OCI-LY3 (cell line): ENCODE results near the gene ATP10A.

Experiments used
- H2AFZ ChIP-seq: fragments of 200-600, 300-600 bp; shearing (Covaris generic); 2 replicates; pipeline ENCODE4 v1.6.0; 2014; ENCODE audit warnings: antibody characterized with exemption, low read depth, low read length
- H3K27ac ChIP-seq: fragments of 200-600, 300-600 bp; sonication (generic); 2 replicates; pipeline ENCODE4 v1.5.1; 2014; ENCODE audit warnings: mild to moderate bottlenecking, low read length, moderate library complexity, mixed read lengths
- H3K27me3 ChIP-seq: fragments of 200-600, 300-600 bp; sonication (generic); 2 replicates; pipeline ENCODE4 v1.6.1; 2014; ENCODE audit warnings: low read depth, low read length, mixed read lengths
- H3K36me3 ChIP-seq: fragments of 200-600, 300-600 bp; sonication (generic); replicated peaks from 2 replicates; pipeline ENCODE3; 2014; ENCODE audit warnings: low read depth, low read length, mixed read lengths
- H3K4me1 ChIP-seq: fragments of 300-600, 200-600 bp; sonication (generic); 2 replicates; pipeline ENCODE4 v1.6.1; 2014; ENCODE audit warnings: low read length, mixed read lengths
- H3K4me2 ChIP-seq: fragments of 200-600, 300-600 bp; sonication (generic); 2 replicates; pipeline ENCODE4 v1.6.1; 2014; ENCODE audit warnings: low read length, mixed read lengths
- H3K4me3 ChIP-seq: fragments of 300-600, 200-600 bp; sonication (generic); 2 replicates; pipeline ENCODE4 v1.5.1; 2014; ENCODE audit warnings: antibody characterized with exemption, mild to moderate bottlenecking, low read length, moderate library complexity
- H3K79me2 ChIP-seq: fragments of 300-600, 200-600 bp; shearing (Covaris generic); 2 replicates; pipeline ENCODE4 v1.6.1; 2014; ENCODE audit warnings: mild to moderate bottlenecking, low read length, mixed read lengths
- H3K9ac ChIP-seq: fragments of 300-600, 200-600 bp; shearing (Covaris generic); 2 replicates; pipeline ENCODE4 v1.6.0; 2014; ENCODE audit warnings: mild to moderate bottlenecking, low read length, moderate library complexity
- H3K9me3 ChIP-seq: fragments of 200-600, 300-600 bp; shearing (Covaris generic); 2 replicates; pipeline ENCODE4 v1.6.1; 2014; ENCODE audit warnings: low read length, mixed read lengths; ENCODE audit not compliant: insufficient read depth
- H4K20me1 ChIP-seq: fragments of 200-600, 300-600 bp; sonication (generic); 2 replicates; pipeline ENCODE4 v1.6.1; 2016; ENCODE audit warnings: low read length, mixed read lengths; ENCODE audit not compliant: insufficient read depth
- EZH2phosphoT487 ChIP-seq: fragments of 200-600 bp; shearing (Covaris generic); IDR thresholded peaks from 2 replicates; pipeline ENCODE4 v1.6.1; 2018; ENCODE audit warnings: antibody characterized with exemption, mixed run types, low read depth
- TF ChIP-seq, protein P1 (sequence below): fragments of 200-600, 300-600 bp; sonication (generic); IDR thresholded peaks from 2 replicates; pipeline ENCODE4 v1.5.1; 2014; ENCODE audit warnings: antibody characterized with exemption, low read length, low read depth

The ATP10A gene

GRCh38 chr15:25797936-25798901 lies 64.9 kb downstream of the ATP10A start:
- Histone ChIP-seq H3K27ac (no peak overlapping the region), H4K20me1 (peaks cover 3% of the 10 kb centered on the region; the same call in 1 of the 2 replicates), H3K4me1 (peaks cover 6% of the 10 kb centered on the region), H3K9ac (no peak overlapping the region), H2AFZ (no peak overlapping the region), H3K4me2 (no peak overlapping the region), H3K27me3 (no peaks in the 10 kb centered on the region), H3K36me3 (no peaks in the 10 kb centered on the region), H3K9me3 (no peaks in the 10 kb centered on the region), H3K79me2 (no peaks in the 10 kb centered on the region), H3K4me3 (no peak overlapping the region)
- TF ChIP-seq, protein P1, sequence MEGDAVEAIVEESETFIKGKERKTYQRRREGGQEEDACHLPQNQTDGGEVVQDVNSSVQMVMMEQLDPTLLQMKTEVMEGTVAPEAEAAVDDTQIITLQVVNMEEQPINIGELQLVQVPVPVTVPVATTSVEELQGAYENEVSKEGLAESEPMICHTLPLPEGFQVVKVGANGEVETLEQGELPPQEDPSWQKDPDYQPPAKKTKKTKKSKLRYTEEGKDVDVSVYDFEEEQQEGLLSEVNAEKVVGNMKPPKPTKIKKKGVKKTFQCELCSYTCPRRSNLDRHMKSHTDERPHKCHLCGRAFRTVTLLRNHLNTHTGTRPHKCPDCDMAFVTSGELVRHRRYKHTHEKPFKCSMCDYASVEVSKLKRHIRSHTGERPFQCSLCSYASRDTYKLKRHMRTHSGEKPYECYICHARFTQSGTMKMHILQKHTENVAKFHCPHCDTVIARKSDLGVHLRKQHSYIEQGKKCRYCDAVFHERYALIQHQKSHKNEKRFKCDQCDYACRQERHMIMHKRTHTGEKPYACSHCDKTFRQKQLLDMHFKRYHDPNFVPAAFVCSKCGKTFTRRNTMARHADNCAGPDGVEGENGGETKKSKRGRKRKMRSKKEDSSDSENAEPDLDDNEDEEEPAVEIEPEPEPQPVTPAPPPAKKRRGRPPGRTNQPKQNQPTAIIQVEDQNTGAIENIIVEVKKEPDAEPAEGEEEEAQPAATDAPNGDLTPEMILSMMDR = no peak
- TF ChIP-seq EZH2phosphoT487 = no peak

DNA sequence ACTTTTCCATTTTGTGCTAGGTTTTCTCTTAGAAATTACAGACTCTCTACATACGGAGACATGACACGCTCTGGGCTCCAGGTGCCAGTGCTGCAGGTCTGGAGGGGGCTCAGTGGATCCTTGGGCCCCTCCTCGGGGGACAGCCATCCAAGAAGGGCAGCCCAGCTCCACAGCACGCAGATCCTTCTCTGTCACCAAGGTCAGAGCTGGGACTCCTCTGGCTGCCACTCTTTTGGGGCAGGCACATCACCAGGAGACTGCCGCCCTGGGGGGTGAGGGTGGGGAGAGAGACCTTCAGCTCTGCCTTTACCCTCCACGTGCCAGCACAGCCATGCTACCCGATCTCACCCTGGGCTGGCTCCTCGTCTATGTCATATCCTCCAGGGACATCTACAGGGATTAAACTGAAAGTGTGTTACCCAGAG lies 65.6 kb downstream of the ATP10A start:
- Histone ChIP-seq H3K27me3 (no peaks in the 10 kb centered on the region), H3K27ac (no peak overlapping the region), H2AFZ (no peak overlapping the region), H3K4me3 (no peak overlapping the region), H3K4me2 (no peak overlapping the region), H3K4me1 (peaks cover 8% of the 10 kb centered on the region), H3K9ac (no peak overlapping the region), H3K36me3 (no peaks in the 10 kb centered on the region), H3K9me3 (no peaks in the 10 kb centered on the region), H3K79me2 (no peaks in the 10 kb centered on the region), H4K20me1 (peaks cover 3% of the 10 kb centered on the region; the same call in 1 of the 2 replicates)
- no peak for TF ChIP-seq EZH2phosphoT487

- peaks cover 8% of the 10 kb centered on the region for H3K4me1 ChIP-seq
- H3K9ac ChIP-seq = no peak overlapping the region
- TF ChIP-seq, protein P1 = no peak
- TF ChIP-seq EZH2phosphoT487 = no peak
- H3K79me2 ChIP-seq = no peaks in the 10 kb centered on the region
- no peaks in the 10 kb centered on the region for H3K36me3 ChIP-seq
- H3K9me3 ChIP-seq = no peaks in the 10 kb centered on the region
- H4K20me1 ChIP-seq = peaks cover 3% of the 10 kb centered on the region; the same call in 1 of the 2 replicates
- no peak overlapping the region for H3K4me2 ChIP-seq
- no peak overlapping the region for H3K27ac ChIP-seq
- no peak overlapping the region for H2AFZ ChIP-seq
- H3K4me3 ChIP-seq = no peak overlapping the region
- no peaks in the 10 kb centered on the region for H3K27me3 ChIP-seq
Measured at GRCh38 chr15:25797035-25797434, 66.1 kb downstream of the ATP10A start.

GRCh38 chr15:25796395-25796794 lies 66.7 kb downstream of the ATP10A start:
- no peak overlapping the region for H3K4me2 ChIP-seq
- peaks cover 3% of the 10 kb centered on the region; the same call in 1 of the 2 replicates for H4K20me1 ChIP-seq
- H3K9ac ChIP-seq = no peak overlapping the region
- no peaks in the 10 kb centered on the region for H3K36me3 ChIP-seq
- no peak overlapping the region for H3K4me3 ChIP-seq
- H2AFZ ChIP-seq = no peak overlapping the region
- no peaks in the 10 kb centered on the region for H3K79me2 ChIP-seq
- TF ChIP-seq, protein P1 = no peak
- TF ChIP-seq EZH2phosphoT487 = no peak
- no peaks in the 10 kb centered on the region for H3K27me3 ChIP-seq
- peaks cover 8% of the 10 kb centered on the region for H3K4me1 ChIP-seq
- H3K9me3 ChIP-seq = no peaks in the 10 kb centered on the region
- no peak overlapping the region for H3K27ac ChIP-seq
